Measurements from ENCODE around the gene NEDD4L.
A peak's percentile ranks its signal among the peaks of the same experiment; 100 is the strongest.

The NEDD4L gene

DNA sequence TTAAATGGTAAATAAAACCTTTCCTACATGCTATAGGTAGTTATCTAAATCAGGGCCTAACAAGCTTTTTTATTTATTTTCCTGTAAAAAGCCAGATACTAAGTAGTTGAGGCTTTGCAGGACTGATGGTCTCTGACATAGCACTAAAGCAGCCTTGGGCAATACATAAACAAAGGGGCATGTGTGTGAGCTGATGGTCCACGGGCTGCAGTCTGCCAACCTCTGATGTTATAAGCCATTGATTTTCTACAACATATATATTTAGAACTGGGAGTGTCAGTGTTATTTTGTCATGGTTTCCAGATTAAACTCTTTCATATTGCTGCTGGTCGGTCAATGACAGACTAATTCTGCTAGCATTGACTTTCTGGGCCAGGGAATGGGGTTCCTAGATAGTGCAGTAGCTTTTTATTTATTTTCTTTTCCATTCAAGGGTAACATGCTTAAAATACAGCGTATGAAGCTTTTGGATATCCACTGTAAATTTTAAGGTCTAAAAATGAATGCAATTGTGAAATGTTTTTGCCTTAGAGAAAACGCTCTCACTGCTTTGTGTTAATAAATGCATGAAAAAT is 134.0 kb downstream of the NEDD4L start:
- Histone ChIP-seq H3K36me3 (ENCODE audit: insufficient read depth, low read length) (no peaks in the 10 kb centered on the region), H3K27me3 (ENCODE audit: control insufficient read depth, insufficient read depth, low read length) (no peaks in the 10 kb centered on the region), H3K9me3 (replicated peaks; ENCODE audit: low read length) (no peaks in the 10 kb centered on the region), H3K4me3 (ENCODE audit: low read length) (no peak overlapping the region), H3K4me2 (ENCODE audit: low read length) (no peak overlapping the region), H3K4me1 (ENCODE audit: control insufficient read depth, insufficient read depth, low read length) (peaks cover 16% of the 10 kb centered on the region), H3K9ac (ENCODE audit: low read depth, low read length) (no peak overlapping the region)

DNA sequence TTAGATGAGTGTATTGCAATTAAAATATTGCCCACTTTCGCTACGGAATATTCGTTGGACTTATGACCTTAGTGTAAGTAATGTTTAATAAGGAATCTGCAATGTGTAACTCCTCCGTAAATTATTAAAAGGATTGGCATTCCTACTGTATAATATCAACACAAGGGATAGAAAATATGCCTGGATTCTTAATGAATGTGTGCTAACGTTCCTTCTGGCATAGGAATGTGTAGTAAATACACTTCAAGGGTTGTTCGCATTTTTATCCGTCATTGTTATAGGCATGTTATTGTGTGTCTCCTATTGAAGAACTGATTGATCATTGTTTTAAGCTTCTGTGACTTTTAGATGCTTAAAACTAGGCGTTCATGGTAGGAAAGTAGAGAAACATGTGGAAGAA is 134.5 kb downstream of the NEDD4L start:
- no peak overlapping the region for H3K4me3 ChIP-seq (ENCODE audit: low read length)
- H3K4me1 ChIP-seq (ENCODE audit: control insufficient read depth, insufficient read depth, low read length), result peaks cover 16% of the 10 kb centered on the region
- no peaks in the 10 kb centered on the region for H3K36me3 ChIP-seq (ENCODE audit: insufficient read depth, low read length)
- H3K27me3 ChIP-seq (ENCODE audit: control insufficient read depth, insufficient read depth, low read length), result no peaks in the 10 kb centered on the region
- H3K9me3 ChIP-seq (replicated peaks; ENCODE audit: low read length), result no peaks in the 10 kb centered on the region
- H3K9ac ChIP-seq (ENCODE audit: low read depth, low read length), result no peak overlapping the region
- H3K4me2 ChIP-seq (ENCODE audit: low read length), result no peak overlapping the region

DNA sequence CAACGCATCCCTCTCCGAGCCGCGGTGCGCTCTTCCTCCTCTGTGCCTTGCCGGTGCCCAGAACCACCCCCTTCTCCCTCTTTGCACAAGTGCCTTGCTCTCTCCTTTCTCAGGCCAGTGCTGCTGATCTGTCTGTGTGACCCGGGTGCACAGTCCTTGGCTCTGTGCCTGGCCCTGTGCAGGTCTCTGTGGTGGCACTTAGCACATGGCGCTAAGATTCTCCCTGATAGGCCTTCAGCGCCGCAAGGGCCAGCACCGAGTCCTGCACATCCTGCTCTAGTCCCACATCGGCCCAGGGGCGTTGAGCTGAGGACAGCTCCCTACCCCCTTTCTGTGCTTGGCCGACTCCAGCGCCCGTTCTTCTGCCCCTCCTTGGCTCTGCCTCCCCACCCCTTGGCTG is 136.1 kb downstream of the NEDD4L start:
- Histone ChIP-seq H3K27me3 (ENCODE audit: control insufficient read depth, insufficient read depth, low read length) (no peaks in the 10 kb centered on the region), H3K9me3 (replicated peaks; ENCODE audit: low read length) (no peaks in the 10 kb centered on the region), H3K4me3 (ENCODE audit: low read length) (no peak overlapping the region), H3K4me1 (ENCODE audit: control insufficient read depth, insufficient read depth, low read length) (peaks cover 21% of the 10 kb centered on the region), H3K36me3 (ENCODE audit: insufficient read depth, low read length) (no peaks in the 10 kb centered on the region), H3K9ac (ENCODE audit: low read depth, low read length) (no peak overlapping the region), H3K4me2 (ENCODE audit: low read length) (no peak overlapping the region)

DNA sequence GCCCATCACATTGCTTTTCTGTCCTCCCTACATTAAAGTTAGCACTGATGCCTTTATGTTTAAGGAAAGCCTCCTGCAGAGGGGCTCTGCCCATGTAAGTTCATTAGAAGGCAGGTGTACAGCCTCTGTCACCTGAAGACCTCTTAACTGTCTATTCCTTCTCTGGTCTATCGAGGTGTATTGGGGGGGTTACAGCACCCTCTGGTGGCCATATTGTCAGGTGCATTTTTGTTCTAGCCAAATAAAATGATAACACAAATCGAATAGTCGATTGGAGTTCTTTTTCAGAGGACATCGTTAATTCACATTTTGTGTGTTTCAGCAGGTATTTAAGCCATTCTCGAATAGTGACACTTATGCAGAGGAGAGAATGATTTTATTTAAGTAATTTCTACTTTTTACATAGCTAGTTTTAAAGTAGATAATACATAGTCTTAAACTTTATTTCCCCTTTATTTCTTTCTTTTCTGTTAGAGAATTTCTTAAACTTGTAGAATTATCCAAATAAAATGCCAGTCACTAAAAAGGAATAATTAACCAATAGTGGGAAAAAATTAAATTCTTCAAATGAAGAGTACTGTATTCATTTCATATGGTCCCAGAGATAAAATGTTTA is 136.8 kb downstream of the NEDD4L start:
- Histone ChIP-seq H3K4me1 (ENCODE audit: control insufficient read depth, insufficient read depth, low read length) (peaks cover 22% of the 10 kb centered on the region), H3K4me3 (ENCODE audit: low read length) (no peak overlapping the region), H3K9me3 (replicated peaks; ENCODE audit: low read length) (no peaks in the 10 kb centered on the region), H3K27me3 (ENCODE audit: control insufficient read depth, insufficient read depth, low read length) (no peaks in the 10 kb centered on the region), H3K4me2 (ENCODE audit: low read length) (no peak overlapping the region), H3K9ac (ENCODE audit: low read depth, low read length) (no peak overlapping the region), H3K36me3 (ENCODE audit: insufficient read depth, low read length) (no peaks in the 10 kb centered on the region)

DNA sequence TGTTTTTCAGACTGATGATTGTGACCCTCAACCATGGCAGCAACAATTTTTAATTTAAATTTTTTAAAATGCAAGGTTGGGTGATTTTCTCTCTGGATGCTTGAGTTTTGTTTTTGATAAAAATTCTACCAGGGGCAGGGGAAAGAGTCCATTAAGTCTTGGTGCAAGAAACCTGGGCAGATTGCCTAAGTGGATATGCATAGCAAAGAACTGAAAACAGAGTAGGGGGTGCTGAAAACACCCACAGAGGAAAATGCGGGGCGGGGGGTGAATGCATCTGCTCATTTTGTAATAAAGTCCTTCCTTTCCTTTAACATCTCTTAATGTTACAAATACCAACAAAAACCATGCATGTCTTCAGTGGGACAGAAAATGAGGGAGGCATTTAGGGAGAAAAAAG is 138.0 kb downstream of the NEDD4L start:
- no peak overlapping the region for H3K4me3 ChIP-seq (ENCODE audit: low read length)
- no peaks in the 10 kb centered on the region for H3K27me3 ChIP-seq (ENCODE audit: control insufficient read depth, insufficient read depth, low read length)
- no peak overlapping the region for H3K9ac ChIP-seq (ENCODE audit: low read depth, low read length)
- peaks cover 26% of the 10 kb centered on the region for H3K4me1 ChIP-seq (ENCODE audit: control insufficient read depth, insufficient read depth, low read length)
- H3K4me2 ChIP-seq (ENCODE audit: low read length), result no peak overlapping the region
- no peaks in the 10 kb centered on the region for H3K36me3 ChIP-seq (ENCODE audit: insufficient read depth, low read length)
- no peaks in the 10 kb centered on the region for H3K9me3 ChIP-seq (replicated peaks; ENCODE audit: low read length)

DNA sequence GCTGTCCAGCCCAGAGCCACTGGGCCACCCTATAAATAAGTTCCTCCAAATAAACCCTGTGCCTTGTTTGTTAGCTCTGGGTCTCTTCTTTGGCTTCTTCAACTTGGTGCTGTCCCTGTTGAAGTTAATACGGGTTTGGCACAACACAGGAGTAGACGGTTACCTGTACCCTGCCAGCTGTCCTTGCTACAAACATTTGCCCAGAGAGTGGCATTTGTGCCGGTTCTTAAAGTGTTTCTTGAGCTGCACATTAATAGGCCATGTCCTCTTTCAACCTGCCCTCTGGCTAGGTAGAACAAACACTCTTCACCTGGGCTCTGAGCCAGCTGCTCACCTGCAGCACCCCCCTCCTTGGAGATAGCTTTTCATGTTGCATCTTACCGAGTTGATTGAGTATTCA is 139.2 kb downstream of the NEDD4L start:
- H3K9ac ChIP-seq (ENCODE audit: low read depth, low read length), result no peak overlapping the region
- peaks cover 19% of the 10 kb centered on the region for H3K4me1 ChIP-seq (ENCODE audit: control insufficient read depth, insufficient read depth, low read length)

DNA sequence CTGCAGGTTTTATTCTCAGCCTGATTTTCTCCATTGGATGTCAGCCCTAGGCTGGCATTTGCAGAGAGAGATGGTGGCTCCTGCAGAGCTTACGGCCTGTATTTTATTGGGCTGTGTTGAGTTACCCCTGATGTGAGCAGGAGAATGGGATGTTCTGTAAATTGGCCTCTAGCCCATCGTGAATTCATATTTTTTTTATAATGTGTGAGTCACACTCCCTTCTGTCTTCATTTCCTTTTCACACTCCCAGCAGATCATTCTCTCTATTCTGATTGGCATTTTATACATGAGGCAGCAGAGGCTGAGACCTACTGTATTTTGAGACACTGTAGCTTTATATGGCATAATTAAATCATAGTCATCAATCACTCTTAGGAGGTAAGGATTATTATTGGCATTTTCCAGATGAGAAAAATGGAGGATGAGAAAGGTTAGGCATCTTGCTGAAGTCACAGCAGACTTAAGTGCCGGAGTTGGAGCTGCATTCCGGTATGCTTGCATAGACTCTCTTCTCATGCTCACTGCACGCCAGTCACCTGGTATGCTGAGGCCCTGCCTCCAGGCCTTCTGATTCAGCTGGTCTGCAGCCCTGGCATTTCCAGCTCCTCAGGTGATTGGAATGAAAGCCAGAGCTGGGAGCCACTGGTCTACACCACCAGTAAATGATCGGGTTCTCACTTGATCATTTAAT is 142.4 kb downstream of the NEDD4L start:
- peak overlapping the region; percentile 30 for H3K4me2 ChIP-seq (ENCODE audit: low read length)
- no peak overlapping the region for H3K4me3 ChIP-seq (ENCODE audit: low read length)
- H3K27me3 ChIP-seq (ENCODE audit: control insufficient read depth, insufficient read depth, low read length), result no peaks in the 10 kb centered on the region
- H3K9ac ChIP-seq (ENCODE audit: low read depth, low read length), result no peak overlapping the region
- peaks cover 28% of the 10 kb centered on the region for H3K4me1 ChIP-seq (ENCODE audit: control insufficient read depth, insufficient read depth, low read length)
- no peaks in the 10 kb centered on the region for H3K36me3 ChIP-seq (ENCODE audit: insufficient read depth, low read length)
- H3K9me3 ChIP-seq (replicated peaks; ENCODE audit: low read length), result no peaks in the 10 kb centered on the region

More for the DNA sequence above, 139.2 kb downstream of the NEDD4L start:
- no peaks in the 10 kb centered on the region for H3K27me3 ChIP-seq (ENCODE audit: control insufficient read depth, insufficient read depth, low read length)
- H3K4me2 ChIP-seq (ENCODE audit: low read length), result no peak overlapping the region
- no peaks in the 10 kb centered on the region for H3K9me3 ChIP-seq (replicated peaks; ENCODE audit: low read length)
- no peaks in the 10 kb centered on the region for H3K36me3 ChIP-seq (ENCODE audit: insufficient read depth, low read length)
- H3K4me3 ChIP-seq (ENCODE audit: low read length), result no peak overlapping the region

DNA sequence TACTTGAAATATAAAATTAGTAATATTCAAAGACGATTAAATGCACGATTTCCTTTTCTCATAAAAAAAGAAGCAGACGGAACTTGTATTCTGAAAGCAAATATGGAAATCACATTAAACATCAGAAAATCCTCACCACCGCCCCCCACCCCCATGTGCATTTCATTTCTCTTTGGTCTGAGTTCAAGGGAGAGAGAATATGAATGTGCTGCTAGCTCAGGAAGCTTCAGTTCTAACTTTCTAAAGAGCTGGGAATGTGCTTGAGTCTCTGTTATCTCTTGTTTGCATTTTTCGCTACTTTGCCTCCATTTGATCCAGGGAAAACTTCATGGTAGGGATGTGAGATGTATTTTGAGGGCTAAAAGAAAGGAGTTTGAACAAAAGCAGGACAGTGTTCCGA is 143.6 kb downstream of the NEDD4L start:
- no peaks in the 10 kb centered on the region for H3K27me3 ChIP-seq (ENCODE audit: control insufficient read depth, insufficient read depth, low read length)

DNA sequence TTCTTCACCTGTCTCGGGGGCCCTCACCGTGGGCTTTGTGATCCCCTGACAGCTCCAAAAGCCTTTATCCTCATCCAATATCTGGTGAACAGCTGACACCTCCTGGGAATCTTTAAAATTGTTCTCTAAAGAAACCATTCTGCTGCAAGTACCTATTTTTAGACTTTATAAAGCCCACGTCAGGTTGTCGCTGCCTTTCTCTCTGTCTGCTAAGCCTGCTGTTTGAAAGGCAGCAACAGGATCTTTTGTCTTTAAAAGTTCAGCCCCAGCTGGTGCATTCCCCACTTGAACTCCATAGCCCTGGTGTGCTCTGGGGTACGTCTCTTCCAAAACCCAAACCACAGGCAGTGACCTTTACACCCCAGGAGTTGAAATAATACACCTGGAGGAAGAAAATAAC is 145.0 kb downstream of the NEDD4L start:
- Histone ChIP-seq H3K9me3 (replicated peaks; ENCODE audit: low read length) (no peaks in the 10 kb centered on the region), H3K4me1 (ENCODE audit: control insufficient read depth, insufficient read depth, low read length) (peaks cover 28% of the 10 kb centered on the region), H3K4me2 (ENCODE audit: low read length) (no peak overlapping the region), H3K27me3 (ENCODE audit: control insufficient read depth, insufficient read depth, low read length) (no peaks in the 10 kb centered on the region), H3K36me3 (ENCODE audit: insufficient read depth, low read length) (no peaks in the 10 kb centered on the region), H3K9ac (ENCODE audit: low read depth, low read length) (no peak overlapping the region), H3K4me3 (ENCODE audit: low read length) (no peak overlapping the region)

More for the DNA sequence above, 143.6 kb downstream of the NEDD4L start:
- Histone ChIP-seq H3K4me1 (ENCODE audit: control insufficient read depth, insufficient read depth, low read length) (peaks cover 28% of the 10 kb centered on the region), H3K4me2 (ENCODE audit: low read length) (no peak overlapping the region), H3K9me3 (replicated peaks; ENCODE audit: low read length) (no peaks in the 10 kb centered on the region), H3K9ac (ENCODE audit: low read depth, low read length) (no peak overlapping the region), H3K4me3 (ENCODE audit: low read length) (no peak overlapping the region), H3K36me3 (ENCODE audit: insufficient read depth, low read length) (no peaks in the 10 kb centered on the region)

DNA sequence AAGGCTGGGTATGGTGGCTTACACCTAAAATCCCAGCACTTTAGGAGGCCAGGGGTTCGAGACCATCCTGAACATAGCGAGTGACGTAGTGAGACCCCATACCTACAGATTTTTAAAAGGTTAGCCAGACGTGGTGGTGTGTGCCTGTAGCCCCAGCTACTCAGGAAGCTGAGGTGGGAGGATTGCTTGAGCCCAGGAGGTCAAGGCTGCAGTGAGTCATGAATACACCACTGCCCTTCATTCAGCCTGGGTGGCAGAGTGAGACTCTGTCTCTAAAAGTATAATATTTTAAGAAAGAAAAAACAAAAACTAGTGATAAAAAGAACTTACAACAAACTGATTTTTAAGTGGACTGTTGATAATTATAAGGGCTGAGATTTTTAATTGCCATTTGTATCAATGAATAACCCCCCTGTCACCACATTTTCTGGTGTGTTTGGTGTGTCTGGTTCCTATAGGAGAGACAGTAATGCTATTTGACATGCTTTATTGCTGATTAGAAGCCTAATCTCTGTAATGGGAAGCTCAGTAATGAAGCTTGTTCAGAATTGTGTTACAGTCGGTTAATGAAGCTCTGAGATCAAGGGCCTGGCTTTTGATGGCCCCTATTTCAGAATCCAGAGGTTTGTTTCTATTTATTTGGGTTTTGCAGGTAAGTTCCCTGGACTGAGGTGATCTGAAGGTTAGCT is 147.0 kb downstream of the NEDD4L start:
- H3K9ac ChIP-seq (ENCODE audit: low read depth, low read length), result no peak overlapping the region

DNA sequence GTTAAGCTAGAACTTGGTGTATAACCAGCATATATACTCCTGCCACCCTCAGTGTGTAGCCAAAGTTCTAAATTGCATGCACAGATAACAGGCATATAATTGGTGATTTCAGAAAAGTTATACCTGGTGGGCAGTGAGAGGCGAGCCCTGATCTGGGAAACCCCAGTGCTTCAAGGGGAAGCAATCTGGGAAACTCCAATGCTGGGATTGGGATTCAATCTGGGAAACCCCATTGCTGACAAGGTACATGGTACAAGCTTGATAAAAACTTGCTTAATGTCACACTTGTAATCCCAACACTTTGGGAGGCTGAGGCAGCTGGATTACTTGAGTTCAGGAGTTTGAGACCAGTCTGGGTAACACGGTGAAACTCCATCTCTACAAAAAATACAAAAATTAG is 147.6 kb downstream of the NEDD4L start:
- Histone ChIP-seq H3K4me1 (ENCODE audit: control insufficient read depth, insufficient read depth, low read length) (peaks cover 24% of the 10 kb centered on the region), H3K27me3 (ENCODE audit: control insufficient read depth, insufficient read depth, low read length) (no peaks in the 10 kb centered on the region), H3K36me3 (ENCODE audit: insufficient read depth, low read length) (no peaks in the 10 kb centered on the region), H3K9me3 (replicated peaks; ENCODE audit: low read length) (no peaks in the 10 kb centered on the region), H3K9ac (ENCODE audit: low read depth, low read length) (no peak overlapping the region), H3K4me2 (ENCODE audit: low read length) (no peak overlapping the region), H3K4me3 (ENCODE audit: low read length) (no peak overlapping the region)

More for the DNA sequence above, 147.0 kb downstream of the NEDD4L start:
- Histone ChIP-seq H3K4me2 (ENCODE audit: low read length) (peak overlapping the region; percentile 19), H3K4me3 (ENCODE audit: low read length) (no peak overlapping the region), H3K36me3 (ENCODE audit: insufficient read depth, low read length) (no peaks in the 10 kb centered on the region), H3K4me1 (ENCODE audit: control insufficient read depth, insufficient read depth, low read length) (peaks cover 24% of the 10 kb centered on the region), H3K9me3 (replicated peaks; ENCODE audit: low read length) (no peaks in the 10 kb centered on the region), H3K27me3 (ENCODE audit: control insufficient read depth, insufficient read depth, low read length) (no peaks in the 10 kb centered on the region)
